GM21825 (cell line): Measurements from ENCODE around the gene GRID1.
"Not testable (repeated sequence)": the region's sequence is repeated elsewhere in the genome, so short reads cannot be mapped to it uniquely, and the experiment has no call there.

Source experiments
- ATAC-seq: cut with Tn5 transposase; IDR thresholded peaks from one replicate; pipeline ENCODE4 v1.9.1; 2021; ENCODE audit warnings: mild to moderate bottlenecking, moderate library complexity; ENCODE audit not compliant: unreplicated experiment

GRID1 gene

GRCh38 chr10:86057708-86058107 is 308.9 kb downstream of the GRID1 start:
- no peak for ATAC-seq

DNA sequence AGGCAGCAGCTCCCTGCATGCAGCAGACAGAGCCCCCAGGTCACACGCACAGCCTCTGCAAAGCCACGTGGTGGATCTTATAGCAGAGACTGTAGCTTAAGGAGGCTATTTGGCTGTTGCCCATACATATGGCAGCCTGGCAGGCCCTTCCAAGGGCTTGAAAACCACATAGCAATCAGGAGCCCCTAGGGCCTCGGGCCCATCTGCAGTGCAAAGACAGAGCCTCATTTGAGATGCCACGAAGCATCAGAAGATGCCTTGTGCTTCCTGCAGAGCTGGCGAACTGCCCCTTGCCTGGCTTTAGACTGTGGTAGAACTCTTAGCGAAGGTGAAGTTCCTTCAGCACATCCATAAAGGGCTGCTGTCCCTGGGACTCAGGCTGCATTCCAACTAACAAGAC is 309.9 kb downstream of the GRID1 start:
- ATAC-seq: no peak

DNA sequence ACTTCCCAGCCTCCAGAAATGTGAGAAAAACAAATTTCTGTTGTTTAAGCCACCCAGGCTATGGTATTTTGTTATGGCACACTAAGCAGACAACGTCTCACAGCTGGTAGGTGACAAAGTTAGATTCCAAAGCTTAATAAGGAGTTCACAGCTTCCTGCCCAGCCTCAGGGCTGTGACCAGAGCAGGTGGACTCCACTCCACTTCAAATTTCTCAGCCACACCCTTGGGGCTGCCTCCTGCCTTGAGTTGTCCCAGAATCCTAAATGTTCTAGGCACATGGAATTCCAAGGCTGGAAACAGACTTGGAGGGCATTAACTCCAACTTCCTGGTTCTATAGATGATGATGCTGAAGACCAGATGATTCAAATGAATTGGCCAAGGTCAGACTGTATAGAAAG is 310.7 kb downstream of the GRID1 start:
- no peak for ATAC-seq

GRCh38 chr10:86053675-86054074 is 312.9 kb downstream of the GRID1 start:
- ATAC-seq: no peak

DNA sequence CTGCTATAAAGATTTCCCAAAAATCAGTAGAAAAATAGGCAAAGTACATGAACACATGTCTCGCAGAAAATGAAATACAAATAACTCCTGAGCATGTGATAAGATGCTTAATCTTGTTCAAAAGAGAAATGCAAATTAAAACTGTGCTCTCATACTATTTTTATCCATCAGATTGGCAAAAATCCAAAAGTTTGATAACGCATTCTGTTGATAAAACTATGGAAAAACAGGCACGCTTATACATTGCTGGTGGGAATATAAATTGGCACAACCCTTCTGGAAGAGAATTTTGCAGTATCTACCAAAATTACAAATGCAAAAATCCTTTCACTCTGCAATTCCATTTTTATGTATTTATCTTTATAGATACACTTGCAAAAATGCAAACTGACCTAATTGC is 315.0 kb downstream of the GRID1 start:
- no peak for ATAC-seq

- no peak for ATAC-seq
These were observed 317.2 kb downstream of the GRID1 start for GRCh38 chr10:86049442-86049841.

DNA sequence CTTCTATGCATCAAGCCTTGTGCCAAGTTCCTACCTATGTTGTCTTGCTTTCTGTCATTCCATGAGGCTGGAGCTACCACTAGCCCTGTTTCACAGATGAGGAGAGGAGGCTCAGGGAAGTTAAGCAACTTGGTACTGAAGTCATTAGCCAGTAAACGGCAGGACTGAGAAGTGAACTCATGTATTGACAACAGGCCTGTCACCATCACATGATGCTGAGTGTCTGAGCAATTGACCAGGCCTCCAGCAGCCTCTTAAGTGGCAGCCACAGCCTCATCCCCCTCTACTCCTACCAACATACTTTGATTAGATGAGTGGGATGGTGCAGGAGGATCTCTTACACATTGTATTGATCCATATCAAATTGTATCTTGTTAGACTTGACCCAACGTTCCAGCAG is 317.6 kb downstream of the GRID1 start:
- ATAC-seq: no peak

- no peak for ATAC-seq
These were observed 318.0 kb downstream of the GRID1 start for GRCh38 chr10:86048571-86048970.

DNA sequence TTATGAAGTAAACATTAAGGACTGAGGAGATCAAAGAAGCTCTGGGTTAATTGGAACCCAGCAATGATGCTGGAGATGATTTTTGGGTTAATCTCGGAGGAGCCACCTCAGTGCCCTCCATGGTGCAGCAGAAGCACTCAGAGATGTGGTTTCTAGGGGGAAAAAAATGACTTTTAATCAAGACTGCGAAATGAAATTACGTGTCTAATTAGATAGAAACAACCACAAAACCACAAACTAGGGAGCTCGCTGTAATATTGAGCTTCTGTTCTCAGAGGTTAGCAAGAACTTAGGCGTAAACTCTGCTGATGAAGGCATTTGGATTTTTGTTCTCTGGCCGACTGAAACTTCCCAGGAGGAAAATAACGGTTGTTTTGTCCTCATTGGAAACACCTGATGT is 319.0 kb downstream of the GRID1 start:
- no peak for ATAC-seq

DNA sequence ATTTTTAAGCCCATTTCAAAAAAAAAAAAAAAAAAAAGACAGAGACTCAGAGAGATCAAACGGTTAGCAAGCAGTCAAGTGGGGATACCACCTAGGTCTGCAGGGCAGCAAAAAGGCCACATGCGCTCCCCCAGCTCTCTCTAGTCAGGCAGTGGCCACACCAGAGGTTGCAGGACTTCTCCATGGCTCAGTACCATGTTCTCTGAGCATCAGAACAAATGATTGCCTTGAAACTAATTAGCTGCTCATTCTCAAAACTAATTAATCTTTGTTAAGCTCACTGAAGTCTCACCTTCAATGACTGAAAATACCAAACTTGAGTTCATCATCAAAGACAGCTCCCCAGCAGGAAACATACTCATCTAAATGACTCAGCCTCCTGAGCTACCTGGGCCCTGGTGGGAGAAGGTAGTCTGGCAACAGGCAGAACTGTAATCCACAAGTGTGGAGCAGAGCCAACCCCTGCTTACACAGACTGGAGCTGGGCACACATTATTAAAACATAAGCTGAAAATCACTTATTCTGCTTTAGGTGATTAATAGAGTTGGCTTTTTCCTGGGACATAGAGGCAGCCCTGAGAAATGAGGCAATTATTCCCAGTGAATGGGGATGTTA is 319.6 kb downstream of the GRID1 start:
- no peak for ATAC-seq

DNA sequence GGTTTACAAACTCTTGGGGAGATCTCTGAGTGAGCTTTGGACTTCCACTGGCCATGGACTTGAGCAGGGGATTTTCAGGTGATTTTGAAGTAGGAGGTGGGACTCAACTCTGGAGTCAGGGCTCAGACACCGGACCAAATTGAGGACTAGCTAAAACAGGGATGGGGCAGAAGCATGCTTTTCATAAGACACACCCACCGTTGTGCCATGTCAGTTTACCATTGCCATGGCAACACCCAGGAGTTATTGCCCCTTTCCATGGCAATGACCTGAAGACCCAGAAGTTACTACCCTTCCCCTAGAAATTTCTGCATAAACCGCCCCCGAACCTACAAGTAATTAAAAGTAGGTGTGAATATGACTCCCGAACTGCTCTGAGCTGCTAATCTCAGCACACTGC is 320.7 kb downstream of the GRID1 start:
- no peak for ATAC-seq

DNA sequence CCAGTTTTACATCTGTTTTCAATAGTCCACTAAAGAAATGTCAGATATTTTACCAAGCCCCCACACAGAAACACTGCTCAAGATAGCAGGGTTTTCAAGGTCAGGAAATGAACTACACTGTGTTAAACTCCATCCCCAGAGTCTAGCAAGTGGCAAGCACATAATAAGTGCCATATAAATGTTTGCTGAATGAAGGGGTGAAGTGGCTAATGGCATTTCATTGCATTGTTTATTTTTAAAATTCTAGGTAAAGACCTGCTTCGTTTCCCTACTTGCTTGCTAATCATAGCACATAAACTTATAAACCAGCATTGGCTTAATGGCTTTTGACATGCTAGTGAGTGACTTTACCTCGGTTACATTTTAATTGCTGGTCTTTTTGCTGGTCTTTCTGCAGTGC is 322.6 kb downstream of the GRID1 start:
- no peak for ATAC-seq

GRCh38 chr10:86043236-86043635 is 323.4 kb downstream of the GRID1 start:
- ATAC-seq: no peak

- ATAC-seq: no peak
These were observed 324.4 kb downstream of the GRID1 start for GRCh38 chr10:86042161-86042560.

DNA sequence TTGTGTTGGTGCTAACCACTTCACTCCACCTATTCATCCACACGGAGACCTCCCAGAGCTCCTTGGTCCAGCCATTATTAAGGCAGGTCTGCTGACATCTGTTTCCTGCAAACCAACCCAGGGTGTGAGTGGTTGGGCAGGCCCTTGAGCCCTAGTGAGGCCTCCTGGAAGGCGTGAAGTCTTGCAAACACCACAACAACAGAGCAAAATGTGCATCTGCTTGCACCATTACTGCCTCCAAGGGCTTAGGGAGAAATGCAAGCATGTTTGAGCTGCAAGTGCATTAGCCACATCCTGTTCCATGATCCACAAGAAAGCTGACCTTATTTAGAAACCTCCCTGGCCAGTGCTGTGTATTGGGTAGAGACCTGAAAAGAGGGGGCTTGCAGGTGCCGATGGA is 325.5 kb downstream of the GRID1 start:
- no peak for ATAC-seq

- no peak for ATAC-seq
These were observed 328.2 kb downstream of the GRID1 start for GRCh38 chr10:86038371-86038770.

DNA sequence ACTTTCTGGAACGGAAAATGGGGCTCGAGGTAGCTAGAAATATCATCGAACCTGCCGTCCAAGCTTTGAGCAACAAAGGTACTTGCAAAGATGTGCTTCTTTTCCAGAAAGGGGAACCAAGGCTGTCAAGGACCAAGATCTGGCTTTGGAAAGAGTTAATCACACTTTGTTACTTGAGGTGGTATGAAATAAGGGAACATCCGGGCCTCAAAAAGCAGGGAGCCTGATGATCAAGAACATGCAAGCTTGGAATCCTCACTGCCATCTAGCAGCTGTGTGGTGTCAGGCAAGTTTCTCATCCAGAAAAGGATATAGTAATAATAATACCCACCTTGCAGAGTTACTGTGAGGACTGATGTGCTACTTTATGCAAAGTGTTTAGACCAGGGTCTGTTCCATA is 329.5 kb downstream of the GRID1 start:
- no peak for ATAC-seq

GRCh38 chr10:86036544-86036831 is 330.1 kb downstream of the GRID1 start:
- no peak for ATAC-seq

DNA sequence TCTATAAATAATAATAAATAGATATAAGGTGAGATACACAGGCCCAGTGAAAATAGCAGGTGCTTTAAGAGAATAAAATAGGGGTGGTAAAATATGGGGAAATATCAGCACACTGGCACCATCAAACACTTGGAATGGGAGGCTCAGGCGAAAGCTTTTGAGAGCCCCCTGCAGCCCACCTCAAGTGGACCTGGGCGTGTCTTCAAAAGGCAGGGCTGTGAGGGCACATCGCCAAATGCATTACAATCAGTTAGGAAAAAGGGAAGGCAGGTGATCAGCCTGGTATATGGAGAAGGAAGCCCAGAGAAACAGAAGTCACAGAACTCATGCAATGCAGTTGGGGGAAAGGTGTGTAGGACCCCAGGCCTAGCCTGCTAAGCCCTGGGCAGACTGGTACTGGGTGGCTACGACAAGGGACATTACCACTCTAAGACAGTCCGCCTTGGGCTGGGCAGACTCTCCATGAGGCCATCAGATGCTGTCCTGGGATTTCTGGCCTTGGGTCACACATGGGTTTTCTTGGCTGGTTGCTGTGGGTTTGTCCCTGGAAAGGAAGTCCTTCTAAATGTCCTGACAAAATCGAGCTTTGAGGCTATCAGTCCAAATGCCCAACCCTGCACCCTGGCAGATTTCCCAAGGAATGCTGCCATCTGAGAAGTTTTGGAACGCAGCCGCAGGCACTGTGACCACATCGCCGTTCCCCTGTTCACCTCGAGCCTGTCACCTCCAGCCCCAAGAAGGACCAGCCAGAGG is 330.6 kb downstream of the GRID1 start:
- ATAC-seq: no peak

DNA sequence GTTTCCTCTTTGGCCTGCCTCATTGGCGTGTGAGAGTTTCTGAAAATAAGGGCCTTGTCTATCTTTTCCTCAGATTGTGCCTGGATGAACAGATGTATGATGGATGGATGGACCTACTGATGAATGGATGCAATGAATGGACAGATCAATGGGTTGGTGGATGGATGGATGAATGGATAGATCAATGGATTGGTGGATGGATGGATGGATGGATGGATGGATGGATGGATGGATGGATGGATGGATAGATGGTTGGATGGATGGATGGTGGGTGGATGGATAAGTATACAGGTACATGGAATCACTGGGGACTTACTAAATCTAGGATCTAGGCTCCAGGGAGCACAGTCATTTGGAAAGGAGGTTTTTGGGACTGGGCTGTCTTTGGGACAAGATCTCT is 331.9 kb downstream of the GRID1 start:
- no peak for ATAC-seq

DNA sequence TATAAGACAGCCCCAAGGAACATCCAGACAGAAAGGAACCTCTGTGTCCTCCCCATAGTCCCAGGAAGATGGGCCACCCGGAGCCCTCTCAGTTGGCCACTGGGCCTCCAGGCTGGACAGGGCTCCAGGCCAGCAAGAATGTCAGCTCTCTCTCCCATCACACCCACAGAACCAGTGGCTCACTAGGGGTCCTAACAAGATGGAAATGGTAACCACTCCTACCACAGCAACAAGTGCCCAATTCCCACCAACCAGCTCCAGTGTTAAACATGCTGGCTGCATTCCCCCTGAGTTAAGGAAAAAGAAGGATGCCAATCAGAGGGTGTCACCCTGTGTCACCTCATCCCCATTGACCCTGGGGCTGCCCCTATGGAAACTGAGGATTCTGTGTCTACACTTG is 333.0 kb downstream of the GRID1 start:
- ATAC-seq: no peak

GRCh38 chr10:86032087-86032486 is 334.5 kb downstream of the GRID1 start:
- not testable (repeated sequence) for ATAC-seq

DNA sequence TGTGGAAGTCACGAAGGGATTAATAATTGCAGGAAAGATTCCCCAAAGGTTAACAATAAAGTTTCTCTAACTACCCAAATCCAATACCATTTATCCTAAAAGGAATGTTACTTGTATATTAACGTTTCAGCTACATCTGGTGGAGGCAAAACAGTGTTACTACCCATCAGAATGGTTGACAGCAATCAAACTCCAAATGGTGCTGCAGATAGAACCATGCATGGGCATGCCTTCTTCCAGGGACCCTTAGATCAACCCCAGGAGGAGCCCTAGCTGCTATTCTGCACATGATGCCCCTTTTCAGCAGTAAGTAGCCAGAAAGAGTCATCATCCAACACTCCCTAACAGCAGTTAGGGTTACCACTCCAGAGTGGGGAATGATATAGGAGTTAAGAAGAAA is 336.3 kb downstream of the GRID1 start:
- ATAC-seq: no peak
